BJ (cell line): ENCODE measurements around the gene CCDC183. TPM values are rescaled to one million over a fixed set of nuclear protein-coding genes. Genes with fewer than 3 reads are reported as not detected.

ENCODE experiments used
- CTCF ChIA-PET: fragments of 350-600 bp; formaldehyde crosslinking; extraction: SDS; loops from one replicate; lab custom pipeline; 2021; ENCODE audit warnings: antibody characterized with exemption, inconsistent platforms; lab: Yijun Ruan, JAX
- POLR2A ChIA-PET: fragments of 300-600 bp; sonication (Branson Sonifier 250); formaldehyde crosslinking; extraction: SDS; loops from one replicate; lab custom pipeline; 2021; ENCODE audit warnings: antibody characterized with exemption; lab: Charles Lee
- DNase-seq: peaks from one replicate; pipeline ENCODE4 v3.0.0-alpha.2; 2011; ENCODE audit warnings: low read depth
- H3K27me3 ChIP-seq: 2 replicates; pipeline ENCODE4 v1.6.0; 2011; ENCODE audit warnings: low read length; ENCODE audit not compliant: control insufficient read depth, insufficient read depth
- H3K36me3 ChIP-seq: 2 replicates; pipeline ENCODE4 v1.5.1; 2011; ENCODE audit warnings: low read length; ENCODE audit not compliant: control insufficient read depth, insufficient read depth
- H3K4me3 ChIP-seq: 2 replicates; pipeline ENCODE4 v1.5.1; 2011; ENCODE audit warnings: low read depth, mild to moderate bottlenecking, control low read depth, low read length
- CTCF ChIP-seq: IDR thresholded peaks from 2 replicates; pipeline ENCODE4 v1.5.1; 2011; ENCODE audit warnings: low read depth, mild to moderate bottlenecking, control low read depth, inconsistent platforms, low read length, moderate library complexity; ENCODE audit not compliant: insufficient read depth
- polyA plus RNA-seq: library from polyadenylated mRNA; depleted of rRNA; stranded (reverse); fragments of >200 nt; gene quantifications from 2 replicates; pipeline ENCODE4 v1.2.3, GENCODE V29; 2011

CCDC183 gene
- polyA plus RNA-seq, 1 experiment: 0.20 TPM

DNA sequence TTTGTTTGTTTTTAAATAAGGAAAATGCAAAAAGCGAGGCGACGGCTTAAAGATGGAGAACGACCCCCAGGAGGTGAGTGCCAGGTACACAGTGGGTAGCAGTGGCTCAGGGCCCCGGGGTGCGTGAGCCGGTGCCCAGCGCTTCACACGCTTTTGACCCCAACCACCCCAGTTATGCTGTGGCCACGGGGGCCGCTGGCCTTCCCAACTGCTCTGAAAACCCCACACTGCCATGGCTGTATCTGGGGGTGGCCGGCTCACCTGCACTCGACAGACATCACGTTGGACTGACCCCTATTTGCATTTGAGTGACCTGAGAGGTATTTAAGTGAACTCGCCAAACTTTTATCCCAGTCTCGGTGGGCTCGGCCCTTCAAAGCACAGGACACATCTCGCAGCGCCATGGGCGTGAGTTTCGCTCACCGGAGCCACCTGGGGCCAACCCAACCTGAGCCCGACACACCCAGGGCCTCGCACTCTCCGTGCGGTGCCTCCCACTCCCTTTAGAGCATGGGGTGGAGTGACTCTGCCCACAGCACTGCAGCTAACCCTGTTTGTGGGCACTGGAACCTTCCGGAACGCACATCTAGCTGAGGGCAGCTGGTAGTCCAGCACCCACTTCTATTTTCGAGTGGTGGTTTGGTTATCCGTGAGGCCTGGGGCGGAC lies 32.5 kb downstream of the CCDC183 start:
- H3K36me3 ChIP-seq: peaks cover 46% of the 10 kb centered on the region

DNA sequence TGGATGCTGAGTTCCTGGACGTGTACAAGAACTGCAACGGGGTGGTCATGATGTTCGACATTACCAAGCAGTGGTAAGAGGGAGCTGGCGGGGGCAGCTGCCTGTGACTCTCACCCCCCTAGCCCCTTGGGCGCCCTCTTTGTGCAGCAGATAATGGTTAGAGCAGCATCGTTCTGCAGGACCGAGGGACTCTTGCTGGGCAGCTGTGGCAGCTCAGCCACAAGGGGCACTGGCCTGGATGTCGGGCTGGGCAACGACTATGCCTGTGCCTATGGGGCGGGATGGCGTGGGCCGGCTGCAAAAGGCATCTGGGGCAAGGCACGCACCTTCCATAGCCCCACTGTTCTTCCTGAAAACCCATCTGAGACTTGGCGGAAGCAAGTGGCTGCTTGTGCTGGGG lies 33.3 kb downstream of the CCDC183 start:
- H3K4me3 ChIP-seq: no peak overlapping the region
- peaks cover 46% of the 10 kb centered on the region for H3K36me3 ChIP-seq
- no peak for DNase-seq
- CTCF ChIA-PET: interaction anchor here (0.6 to 2.8 kb wide), 4 partner anchors 13 to 200 kb away, joined by 3 to 16 read pairs (median 4); partner anchors contain the start of gene AJM1
- H3K27me3 ChIP-seq: no peaks in the 10 kb centered on the region
- TF ChIP-seq CTCF: no peak
- POLR2A ChIA-PET: no interaction called here

More for the DNA sequence above, 32.5 kb downstream of the CCDC183 start:
- CTCF ChIA-PET: interaction anchor here (2.8 kb wide), 1 partner anchor 13 kb away, joined by 16 read pairs; the partner anchor contains the start of gene AJM1
- no peaks in the 10 kb centered on the region for H3K27me3 ChIP-seq
- TF ChIP-seq CTCF: no peak
- no peak for DNase-seq
- POLR2A ChIA-PET: no interaction called here
- no peak overlapping the region for H3K4me3 ChIP-seq

DNA sequence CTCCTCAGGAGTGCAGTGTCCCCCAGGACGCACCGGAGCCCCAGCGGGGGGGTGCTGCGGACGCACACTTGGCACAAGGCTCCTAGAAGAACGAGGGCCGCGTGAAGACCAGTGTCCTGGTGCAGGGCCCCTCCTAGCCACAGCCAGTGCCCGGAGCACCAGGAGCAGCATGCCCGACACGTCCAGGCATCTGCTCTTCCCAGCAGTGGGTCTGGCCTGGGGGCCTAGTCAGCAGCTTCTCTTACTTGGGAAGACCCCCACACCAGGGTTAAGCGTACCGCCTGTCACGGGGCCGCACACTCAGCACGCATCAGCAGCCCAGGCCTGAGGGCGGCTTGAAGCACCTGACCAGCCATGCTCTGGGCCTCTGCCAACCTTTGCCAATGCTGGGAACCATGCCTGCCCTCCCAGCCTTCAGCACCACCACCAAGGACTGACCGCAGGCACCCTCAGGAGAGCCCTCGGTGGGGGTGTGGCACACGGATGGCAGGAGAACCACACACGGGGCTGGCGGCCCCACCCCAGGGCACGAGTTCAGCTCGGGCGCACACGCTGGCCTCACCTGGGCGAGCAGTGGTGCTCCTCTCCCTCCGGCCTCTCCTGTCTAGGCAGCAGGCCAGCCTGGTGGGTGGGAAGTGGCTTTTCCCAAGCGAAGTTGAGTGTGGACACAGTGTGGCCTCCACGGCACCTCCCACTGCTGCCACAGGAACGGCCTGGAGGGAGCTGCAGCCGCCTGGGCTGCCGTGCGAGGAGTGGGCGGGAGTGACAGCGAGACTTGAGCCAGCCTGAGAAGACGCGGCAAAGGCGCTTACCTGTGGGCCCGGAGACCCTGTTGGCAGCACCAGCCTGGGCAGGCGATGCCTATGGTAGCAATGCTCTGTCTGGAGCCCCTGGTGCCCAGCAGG lies 34.1 kb downstream of the CCDC183 start:
- peaks cover 42% of the 10 kb centered on the region for H3K36me3 ChIP-seq
- no peak for TF ChIP-seq CTCF
- H3K4me3 ChIP-seq: no peak overlapping the region
- CTCF ChIA-PET: interaction anchor here (1.1 to 2.8 kb wide), 3 partner anchors 12 to 199 kb away, joined by 3 to 16 read pairs (median 5); partner anchors contain the start of gene AJM1
- DNase-seq: no peak
- POLR2A ChIA-PET: no interaction called here
- H3K27me3 ChIP-seq: no peaks in the 10 kb centered on the region

- DNase-seq: no peak
- H3K36me3 ChIP-seq: peaks cover 40% of the 10 kb centered on the region
- CTCF ChIA-PET: interaction anchor here (1.0 to 1.2 kb wide), 2 partner anchors 12 to 204 kb away, joined by 3 to 5 read pairs; no protein-coding TSS in a partner anchor
- no peak for TF ChIP-seq CTCF
- POLR2A ChIA-PET: no interaction called here
- H3K27me3 ChIP-seq: no peaks in the 10 kb centered on the region
- no peak overlapping the region for H3K4me3 ChIP-seq
Measured at GRCh38 chr9:136831002-136831719, 35.0 kb downstream of the CCDC183 start.
